ENCODE results near the gene ABLIM1. TPM values are rescaled to one million over a fixed set of nuclear protein-coding genes. Genes with fewer than 3 reads are reported as not detected.
A peak's percentile ranks its signal among the peaks of the same experiment; 100 is the strongest.

ABLIM1 gene
- total RNA-seq, 1 donor from 2014 or later = 144 TPM

GRCh38 chr10:114518401-114519305, 139.4 kb downstream of the ABLIM1 start:
- peak overlapping the region; percentile 63 for H3K27ac ChIP-seq
- DNase-seq = no peak
- no peaks in the 10 kb centered on the region for H3K36me3 ChIP-seq
- no peaks in the 10 kb centered on the region for H3K27me3 ChIP-seq
- intact Hi-C loops (cut with DNase I) = no loop called here
- H3K9me3 ChIP-seq = no peaks in the 10 kb centered on the region
- TF ChIP-seq, protein P1, sequence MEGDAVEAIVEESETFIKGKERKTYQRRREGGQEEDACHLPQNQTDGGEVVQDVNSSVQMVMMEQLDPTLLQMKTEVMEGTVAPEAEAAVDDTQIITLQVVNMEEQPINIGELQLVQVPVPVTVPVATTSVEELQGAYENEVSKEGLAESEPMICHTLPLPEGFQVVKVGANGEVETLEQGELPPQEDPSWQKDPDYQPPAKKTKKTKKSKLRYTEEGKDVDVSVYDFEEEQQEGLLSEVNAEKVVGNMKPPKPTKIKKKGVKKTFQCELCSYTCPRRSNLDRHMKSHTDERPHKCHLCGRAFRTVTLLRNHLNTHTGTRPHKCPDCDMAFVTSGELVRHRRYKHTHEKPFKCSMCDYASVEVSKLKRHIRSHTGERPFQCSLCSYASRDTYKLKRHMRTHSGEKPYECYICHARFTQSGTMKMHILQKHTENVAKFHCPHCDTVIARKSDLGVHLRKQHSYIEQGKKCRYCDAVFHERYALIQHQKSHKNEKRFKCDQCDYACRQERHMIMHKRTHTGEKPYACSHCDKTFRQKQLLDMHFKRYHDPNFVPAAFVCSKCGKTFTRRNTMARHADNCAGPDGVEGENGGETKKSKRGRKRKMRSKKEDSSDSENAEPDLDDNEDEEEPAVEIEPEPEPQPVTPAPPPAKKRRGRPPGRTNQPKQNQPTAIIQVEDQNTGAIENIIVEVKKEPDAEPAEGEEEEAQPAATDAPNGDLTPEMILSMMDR (IDR thresholded peaks at IDR 0.05) = no peak
- no peak overlapping the region for H3K4me3 ChIP-seq
- H3K4me1 ChIP-seq = peaks cover 14% of the 10 kb centered on the region
- ATAC-seq = peak; percentile 18

- DNase-seq (no peak), ATAC-seq (no peak)
- TF ChIP-seq, protein P1 (IDR thresholded peaks at IDR 0.05) = no peak
- no peaks in the 10 kb centered on the region for H3K9me3 ChIP-seq
- no peak overlapping the region for H3K4me3 ChIP-seq
- no peaks in the 10 kb centered on the region for H3K27me3 ChIP-seq
- intact Hi-C loops (cut with DNase I) = no loop called here
- H3K27ac ChIP-seq = no peak overlapping the region
- peaks cover 14% of the 10 kb centered on the region for H3K4me1 ChIP-seq
- H3K36me3 ChIP-seq = no peaks in the 10 kb centered on the region
Observed at GRCh38 chr10:114517368-114518250, 140.5 kb downstream of the ABLIM1 start.

- intact Hi-C loops (cut with DNase I) = no loop called here
- Histone ChIP-seq H3K27ac (no peak overlapping the region), H3K36me3 (no peaks in the 10 kb centered on the region), H3K27me3 (no peaks in the 10 kb centered on the region), H3K9me3 (no peaks in the 10 kb centered on the region), H3K4me1 (peaks cover 14% of the 10 kb centered on the region), H3K4me3 (no peak overlapping the region)
- DNase-seq (no peak), ATAC-seq (no peak)
- TF ChIP-seq, protein P1 (IDR thresholded peaks at IDR 0.05) = no peak
Observed at GRCh38 chr10:114516356-114516755, 141.7 kb downstream of the ABLIM1 start.

- Histone ChIP-seq H3K36me3 (no peaks in the 10 kb centered on the region), H3K4me3 (no peak overlapping the region), H3K27ac (no peak overlapping the region), H3K4me1 (peaks cover 13% of the 10 kb centered on the region), H3K9me3 (no peaks in the 10 kb centered on the region), H3K27me3 (no peaks in the 10 kb centered on the region)
- TF ChIP-seq, protein P1 (IDR thresholded peaks at IDR 0.05) = no peak
- no peak for ATAC-seq
- no peak for DNase-seq
- intact Hi-C loops (cut with DNase I) = no loop called here
Observed at GRCh38 chr10:114515298-114515914, 142.7 kb downstream of the ABLIM1 start.

GRCh38 chr10:114513381-114513792, 144.7 kb downstream of the ABLIM1 start:
- Histone ChIP-seq H3K4me1 (peaks cover 1% of the 10 kb centered on the region), H3K9me3 (no peaks in the 10 kb centered on the region), H3K27me3 (no peaks in the 10 kb centered on the region), H3K27ac (no peak overlapping the region), H3K4me3 (no peak overlapping the region), H3K36me3 (no peaks in the 10 kb centered on the region)
- intact Hi-C loops (cut with DNase I) = no loop called here
- DNase-seq (no peak), ATAC-seq (no peak)
- TF ChIP-seq, protein P1 (IDR thresholded peaks at IDR 0.05) = no peak
